Islet of Langerhans (tissue), 1 donor: Measurements from ENCODE around the gene ZNF768.
"Not testable (repeated sequence)": the region's sequence is repeated elsewhere in the genome, so short reads cannot be mapped to it uniquely, and the experiment has no call there.

ENCODE experiments used
- FAIRE-seq: peaks from one replicate; lab custom pipeline; 2011; peaks lifted over from hg19 to GRCh38; lab: Jason Lieb, UNC

ZNF768 gene

DNA sequence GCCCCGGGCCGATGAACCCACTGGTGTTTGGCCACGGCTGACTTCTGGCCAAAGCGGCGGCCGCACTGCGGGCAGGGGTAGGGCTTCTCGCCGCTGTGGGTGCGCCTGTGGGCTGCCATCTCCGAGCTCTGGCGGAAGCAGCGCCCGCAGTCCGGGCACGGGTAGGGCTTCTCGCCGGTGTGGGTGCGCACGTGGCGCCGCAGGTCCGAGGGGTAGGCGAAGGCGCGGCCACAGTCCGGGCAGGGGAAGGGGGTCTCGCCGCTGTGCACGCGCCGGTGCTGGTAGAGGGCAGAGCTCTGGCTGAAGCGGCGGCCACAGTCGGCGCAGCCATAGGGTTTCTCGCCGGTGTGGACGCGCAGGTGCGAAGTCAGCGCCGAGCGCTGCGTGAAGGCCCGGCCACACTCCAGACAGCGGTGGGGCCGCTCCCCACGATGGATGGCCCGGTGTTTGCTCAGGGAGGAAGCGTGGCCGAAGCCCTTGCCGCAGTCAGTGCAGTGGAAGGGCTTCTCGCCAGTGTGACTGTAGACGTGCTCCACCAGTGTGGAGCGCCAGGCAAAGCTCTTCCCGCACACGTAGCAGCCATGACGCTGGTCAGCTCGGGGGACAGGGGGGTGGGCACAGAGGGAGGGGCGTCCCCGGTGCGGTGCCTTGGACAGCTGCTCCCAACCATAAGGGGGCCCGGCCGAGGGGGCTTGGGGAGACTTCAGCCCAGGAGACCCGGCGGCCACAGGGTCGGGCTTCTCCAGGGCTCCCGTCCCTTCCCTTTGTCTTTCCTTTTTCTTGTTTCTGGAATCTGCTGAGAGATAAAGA, 29.2 kb upstream of the ZNF768 start:
- no peak for FAIRE-seq

DNA sequence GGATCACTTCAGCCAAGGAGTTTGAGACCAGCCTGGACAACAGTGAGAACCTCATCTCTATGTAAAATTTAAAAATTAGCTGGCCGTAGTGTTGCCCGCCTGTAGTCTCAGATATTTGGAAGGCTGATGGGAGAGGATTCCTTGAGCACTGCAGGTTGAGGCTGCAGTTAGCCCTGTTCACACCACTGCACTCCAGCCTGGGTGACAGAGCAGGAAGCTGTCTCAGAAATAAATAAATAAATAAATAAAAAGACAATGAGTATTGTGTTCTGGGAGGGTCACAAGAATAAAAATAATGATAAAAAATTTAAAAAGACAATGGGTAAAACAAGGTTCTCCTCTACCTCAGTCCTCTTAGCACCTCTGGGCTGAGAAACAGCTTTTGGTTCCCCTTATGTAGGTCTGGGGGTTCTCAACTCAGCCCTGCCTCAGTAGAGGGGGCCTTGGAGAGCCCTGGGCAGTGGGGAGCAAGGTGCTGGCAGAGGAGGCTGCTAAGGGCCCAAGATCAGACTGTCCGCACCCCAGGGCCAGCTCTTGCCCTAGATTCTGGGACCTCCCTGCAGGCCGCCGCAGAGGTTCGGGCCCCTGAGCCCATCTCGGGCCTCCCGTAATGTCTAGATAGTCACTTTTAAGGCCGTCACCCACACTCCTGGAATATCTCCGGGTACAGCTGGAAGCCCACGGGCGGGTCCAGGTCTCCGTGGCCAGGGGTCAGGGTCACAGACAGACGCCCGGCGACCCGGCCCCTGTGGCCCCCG, 28.4 kb upstream of the ZNF768 start:
- FAIRE-seq: no peak

DNA sequence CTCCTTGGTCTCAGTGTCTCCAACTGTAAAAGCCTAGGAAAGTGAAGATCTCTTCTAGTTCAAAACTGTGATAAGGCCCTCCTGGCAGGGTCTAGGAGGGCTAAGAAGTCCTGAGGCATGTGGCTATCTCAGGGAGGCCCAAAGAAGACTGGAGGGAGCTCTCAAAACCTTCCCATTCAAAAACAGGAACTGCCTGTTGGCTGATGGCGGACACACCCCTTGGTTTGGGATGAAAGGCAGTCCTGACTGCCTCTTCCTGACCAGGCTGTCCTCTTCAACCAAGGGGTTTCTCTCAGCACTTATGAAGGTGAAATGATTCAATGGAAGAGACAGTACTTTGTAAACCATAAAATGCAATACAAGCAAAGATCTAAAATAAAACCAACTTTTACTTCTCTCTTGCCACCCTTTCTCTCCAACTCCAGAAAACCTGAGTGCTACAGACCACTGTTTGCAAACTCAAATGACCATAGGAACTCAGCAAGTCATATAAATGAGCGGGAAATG, 27.1 kb upstream of the ZNF768 start:
- no peak for FAIRE-seq

DNA sequence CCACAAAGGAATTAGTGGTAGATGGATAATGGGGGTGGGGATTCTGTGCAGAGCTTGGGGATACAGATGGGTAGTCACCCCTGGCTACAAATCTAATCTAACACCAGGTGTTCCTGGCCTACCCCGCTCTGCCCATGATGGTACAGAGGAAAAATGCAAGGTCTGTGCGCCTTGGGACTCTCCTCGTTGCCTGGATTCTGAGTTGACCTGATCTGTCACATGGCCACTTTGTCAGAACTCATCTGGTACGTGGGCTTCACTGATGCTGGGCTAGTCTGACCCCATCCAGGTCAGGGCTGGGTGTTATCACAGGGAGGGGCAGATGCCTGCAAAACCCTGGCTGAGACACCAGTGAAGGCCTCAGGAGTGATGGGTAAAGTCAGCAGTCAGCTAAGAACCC, 26.6 kb upstream of the ZNF768 start:
- FAIRE-seq: no peak

DNA sequence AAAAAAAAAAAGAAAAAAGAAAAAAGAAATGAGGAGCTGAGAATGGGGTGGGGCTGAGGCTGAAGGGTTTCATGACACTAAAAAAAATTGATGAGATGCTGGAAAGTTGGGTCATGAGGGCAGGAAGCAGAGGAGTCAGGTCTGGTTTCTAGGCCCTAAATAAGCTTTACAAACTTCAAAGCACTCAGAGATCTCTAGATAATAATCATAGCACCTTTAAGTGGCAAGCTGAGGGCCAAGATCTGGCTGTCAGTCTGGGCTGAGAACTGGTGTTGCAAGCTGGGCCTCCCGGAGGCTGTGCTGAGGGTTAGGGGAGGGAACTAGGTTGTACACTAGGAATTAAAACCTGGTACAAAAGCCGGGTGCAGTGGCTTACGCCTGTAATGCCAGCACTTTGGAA, 25.4 kb upstream of the ZNF768 start:
- no peak for FAIRE-seq

DNA sequence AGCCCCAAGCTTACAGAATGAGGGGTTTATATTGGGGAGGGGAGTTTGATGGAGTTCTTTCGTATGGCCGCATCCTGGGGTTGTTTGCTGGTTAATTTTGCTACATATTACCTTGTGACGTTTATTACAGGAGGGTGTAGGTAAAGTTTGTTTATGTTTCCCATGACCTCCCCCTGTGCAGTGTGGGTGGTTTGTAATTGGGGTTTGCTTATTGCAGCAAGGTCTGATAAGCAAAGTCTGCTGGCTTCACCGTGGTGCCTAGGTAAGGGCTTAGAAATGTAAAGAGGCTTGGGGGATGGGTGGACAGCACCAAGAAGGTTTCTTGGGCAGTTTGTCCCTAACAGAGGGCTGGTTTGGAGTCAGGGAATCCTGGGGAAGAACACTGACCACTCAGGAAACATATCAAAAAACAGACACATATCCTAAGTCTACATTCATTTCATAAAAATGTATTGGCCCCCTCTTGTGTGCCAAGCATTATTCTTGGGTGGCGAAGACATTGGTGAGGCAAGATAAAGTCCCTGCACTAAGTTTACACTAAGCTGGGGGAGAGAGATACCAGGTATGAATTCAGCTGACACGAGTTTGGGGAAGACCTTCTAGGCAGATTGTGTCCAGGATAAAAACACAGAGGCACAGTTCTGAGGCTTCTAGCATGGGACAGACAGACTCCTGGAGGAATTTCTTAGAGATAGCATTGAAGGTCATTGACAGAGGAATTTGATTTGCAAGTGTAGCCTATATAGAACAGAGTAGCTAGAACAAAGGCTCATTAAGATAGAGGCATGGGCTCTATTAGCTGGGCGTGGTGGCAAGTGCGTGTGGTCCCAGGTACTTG, 22.3 kb upstream of the ZNF768 start:
- FAIRE-seq: no peak

DNA sequence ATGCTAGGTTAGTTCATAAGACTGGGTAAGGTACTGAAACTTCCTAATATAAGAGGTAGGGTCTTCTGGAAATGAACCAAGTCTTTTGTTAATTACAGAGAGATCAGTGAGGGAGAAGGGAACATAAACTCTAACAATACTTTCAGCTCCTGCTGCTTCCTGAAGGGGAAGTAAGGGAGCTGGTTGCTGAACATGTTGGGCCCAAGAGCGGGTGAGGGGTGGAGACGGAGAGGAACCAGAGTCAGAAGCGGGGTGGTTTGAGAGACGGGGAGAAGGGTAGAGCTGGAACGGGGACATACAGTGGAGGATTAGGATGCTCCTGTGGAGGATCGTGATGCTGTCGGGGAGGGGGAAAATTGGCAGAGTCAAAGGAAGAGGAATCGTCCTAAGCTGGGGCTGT, 19.7 kb upstream of the ZNF768 start:
- no peak for FAIRE-seq

DNA sequence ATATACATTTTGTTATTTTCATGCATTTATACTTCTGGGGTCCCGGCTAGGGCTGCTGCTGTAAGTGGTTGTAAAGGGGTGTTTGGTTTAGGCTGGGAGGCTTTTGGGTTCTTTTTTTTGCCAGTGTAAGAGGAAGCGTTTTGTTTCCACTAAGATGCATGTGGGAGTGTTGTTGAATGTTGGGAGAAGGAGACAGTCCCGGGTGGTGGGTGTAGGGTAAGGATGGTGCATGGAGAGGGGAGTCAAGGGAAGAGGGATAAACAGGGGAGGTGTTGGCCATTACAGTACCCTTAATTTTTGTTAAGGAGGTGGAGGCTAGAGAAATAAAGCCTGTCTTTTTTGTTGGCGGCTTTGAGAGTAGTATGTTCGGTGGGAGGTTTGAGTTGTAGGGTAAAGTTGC, 16.7 kb upstream of the ZNF768 start:
- FAIRE-seq: no peak

DNA sequence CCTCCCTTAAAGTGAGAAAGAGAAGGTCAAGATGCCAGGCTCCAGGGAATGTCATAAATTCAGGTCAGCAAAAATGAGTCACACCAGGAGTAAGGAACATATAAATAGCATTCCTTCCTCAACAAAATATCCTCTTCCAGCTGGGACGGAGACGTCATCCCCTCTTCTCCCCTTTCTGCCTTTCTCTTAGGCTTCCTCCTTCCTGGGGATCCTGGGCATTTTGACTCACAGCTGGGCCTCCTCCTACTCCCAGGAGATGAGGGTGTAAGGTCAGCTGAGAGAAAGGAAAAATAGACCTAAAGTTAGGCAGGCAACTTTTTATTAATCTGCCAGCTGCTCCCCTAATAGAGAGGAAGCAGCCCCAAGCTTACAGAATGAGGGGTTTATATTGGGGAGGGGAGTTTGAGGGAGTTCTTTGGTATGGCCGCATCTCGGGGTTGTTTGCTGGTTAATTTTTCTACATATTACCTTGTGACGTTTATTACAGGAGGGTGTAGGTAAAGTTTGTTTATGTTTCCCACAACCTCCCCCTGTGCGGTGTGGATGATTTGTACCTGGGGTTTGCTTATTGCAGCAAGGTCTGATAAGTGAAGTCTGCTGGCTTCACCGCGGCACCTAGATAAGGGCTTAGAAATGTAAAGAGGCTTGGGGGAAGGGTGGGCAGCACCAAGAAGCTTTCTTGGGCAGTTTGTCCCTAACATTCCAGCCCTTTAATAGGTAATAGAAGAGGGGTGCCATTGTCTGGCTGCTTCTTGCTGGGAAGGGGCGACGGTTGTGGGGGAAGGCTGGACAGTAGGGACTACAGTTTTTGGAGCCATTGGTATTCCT, 15.3 kb upstream of the ZNF768 start:
- FAIRE-seq: no peak

DNA sequence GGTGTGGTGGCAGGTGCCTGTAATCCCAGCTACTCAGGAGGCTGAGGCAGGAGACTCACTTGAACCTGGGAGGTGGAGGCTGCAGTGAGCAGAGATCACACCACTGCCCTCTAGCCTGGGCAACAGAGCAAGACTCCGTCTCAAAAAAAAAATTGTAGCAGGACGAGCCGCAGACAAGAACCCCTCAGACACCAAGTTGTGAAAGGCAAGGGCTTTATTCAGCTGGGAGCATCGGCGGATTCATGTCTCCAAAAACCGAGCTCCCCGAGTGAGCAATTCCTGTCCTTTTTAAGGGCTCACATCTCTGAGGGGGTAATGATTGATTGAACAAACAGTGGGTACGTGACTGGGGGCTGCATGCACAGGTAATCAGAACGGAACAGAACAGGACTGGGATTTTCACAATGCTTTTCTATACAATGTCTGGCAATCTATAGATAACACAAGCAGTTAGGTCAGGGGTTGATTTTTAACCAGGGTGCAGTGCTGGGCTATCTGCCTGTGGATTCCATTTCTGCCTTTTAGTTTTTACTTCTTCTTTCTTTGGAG, 14.6 kb upstream of the ZNF768 start:
- not testable (repeated sequence) for FAIRE-seq

DNA sequence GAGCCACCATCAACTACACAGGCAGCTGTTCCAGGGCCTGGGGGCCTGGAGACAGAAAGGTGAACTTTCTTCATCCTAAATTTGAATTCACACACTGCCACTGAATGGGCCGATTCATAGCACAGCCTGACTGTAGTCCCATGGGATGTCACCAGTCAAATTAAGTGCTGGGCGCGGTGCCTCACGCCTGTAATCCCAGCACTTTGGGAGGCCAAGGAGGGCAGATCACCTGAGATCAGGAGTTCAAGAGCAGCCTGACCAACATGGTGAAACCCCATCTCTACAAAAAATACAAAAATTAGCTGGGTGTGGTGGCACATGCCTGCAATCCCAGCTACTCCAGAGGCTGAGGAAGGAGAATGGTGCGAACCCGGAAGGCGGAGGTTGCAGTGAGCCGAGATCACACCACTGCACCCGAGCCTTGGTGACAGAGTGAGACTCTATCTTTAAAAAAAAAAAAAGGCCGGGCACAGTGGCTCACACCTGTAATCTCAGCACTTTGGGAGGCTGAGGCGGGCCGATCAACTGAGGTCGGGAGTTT, 13.7 kb upstream of the ZNF768 start:
- not testable (repeated sequence) for FAIRE-seq

DNA sequence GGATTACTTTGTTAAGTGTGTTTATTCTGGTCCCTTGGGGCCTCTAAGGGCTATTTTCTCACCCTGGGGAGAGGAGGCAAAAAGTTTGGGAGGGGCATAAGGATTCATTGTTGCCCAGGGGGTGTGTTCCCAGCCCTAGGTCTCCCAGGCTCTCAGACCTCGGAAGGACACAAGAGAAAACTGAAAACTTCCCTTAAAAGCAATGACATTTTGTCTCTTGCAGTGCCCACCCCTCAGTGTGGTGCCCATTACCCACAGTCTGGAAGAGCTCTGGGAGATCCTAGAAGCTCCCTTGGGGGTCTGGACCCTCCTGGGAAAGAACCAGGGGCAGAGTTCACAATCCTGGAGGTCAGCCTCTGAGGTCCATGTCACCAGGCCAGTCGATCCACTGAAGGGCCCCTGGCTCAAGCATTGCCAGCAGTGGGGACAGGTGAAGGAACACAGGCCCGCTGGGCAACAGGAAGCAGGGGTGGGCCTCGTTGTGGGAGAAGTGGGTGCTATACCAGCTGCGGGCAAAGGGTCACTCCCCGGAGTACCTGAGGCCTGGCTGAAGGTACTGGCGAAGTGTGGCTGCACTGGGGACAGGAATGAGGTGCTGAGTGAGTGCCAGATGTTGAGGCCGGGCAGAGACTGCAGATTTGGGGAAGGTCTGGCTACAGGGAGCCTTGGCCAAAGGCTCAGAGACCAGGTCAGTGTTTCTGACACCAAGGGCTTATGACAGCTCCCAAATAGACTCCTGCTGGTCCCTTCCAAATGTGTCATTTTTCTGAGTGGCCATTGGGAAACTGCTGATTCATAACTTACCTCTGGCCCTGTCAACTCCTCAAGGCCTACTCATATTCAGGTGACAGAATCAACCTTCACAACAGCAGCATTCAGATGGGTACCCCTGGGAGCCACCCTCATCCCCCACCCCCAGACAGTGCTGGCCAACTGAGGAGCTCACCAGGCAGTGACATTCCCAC, 12.9 kb upstream of the ZNF768 start:
- FAIRE-seq: no peak

DNA sequence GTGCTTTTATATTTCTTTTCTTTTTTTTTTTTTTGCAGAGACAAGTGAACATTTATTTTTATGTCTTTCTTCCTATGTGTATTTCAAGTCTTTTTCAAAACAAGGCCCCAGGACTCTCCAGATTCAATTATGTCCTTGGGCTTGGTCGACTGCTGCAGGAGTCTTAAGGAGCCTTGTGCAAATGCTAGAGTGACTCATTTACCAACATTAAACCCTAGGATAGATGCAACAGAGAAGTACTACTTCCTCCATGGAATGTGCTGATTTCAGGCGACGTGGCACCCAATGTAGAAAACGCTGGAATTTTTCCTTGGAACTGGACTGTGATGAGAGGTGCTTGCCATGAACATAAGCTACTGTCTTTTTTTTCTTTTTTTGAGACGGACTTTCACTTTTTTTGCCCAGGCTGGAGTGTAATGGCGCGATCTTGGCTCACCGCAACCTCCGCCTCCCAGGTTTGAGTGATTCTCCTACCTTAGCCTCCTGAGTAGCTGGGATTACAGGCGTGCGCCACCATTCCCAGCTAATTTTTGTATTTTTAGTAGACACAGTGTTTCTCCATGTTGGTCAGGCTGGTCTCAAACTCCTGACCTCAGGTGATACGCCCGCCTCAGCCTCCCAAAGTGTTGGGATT, 10.1 kb upstream of the ZNF768 start:
- FAIRE-seq: not testable (repeated sequence)

DNA sequence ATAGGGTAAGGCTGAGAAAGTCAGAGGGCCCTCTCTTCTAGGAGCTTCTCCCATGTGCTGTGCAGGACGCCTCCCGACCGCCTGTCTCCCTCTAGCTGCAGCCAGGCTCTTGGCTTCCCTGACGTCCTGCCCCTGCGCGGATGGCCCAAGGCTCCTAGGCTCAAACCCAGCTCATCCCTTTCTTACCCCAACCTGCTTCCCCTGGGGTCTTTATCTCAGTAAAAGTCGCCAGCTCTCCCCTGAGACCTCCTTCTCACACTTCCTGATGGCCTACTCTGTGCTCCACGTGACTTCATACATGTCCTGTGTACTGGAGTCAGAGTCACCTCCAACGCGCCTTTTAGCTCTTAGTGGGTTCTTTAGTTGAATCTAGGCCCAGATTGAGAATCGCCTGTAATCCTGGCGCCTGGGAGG, 9.4 kb upstream of the ZNF768 start:
- no peak for FAIRE-seq

DNA sequence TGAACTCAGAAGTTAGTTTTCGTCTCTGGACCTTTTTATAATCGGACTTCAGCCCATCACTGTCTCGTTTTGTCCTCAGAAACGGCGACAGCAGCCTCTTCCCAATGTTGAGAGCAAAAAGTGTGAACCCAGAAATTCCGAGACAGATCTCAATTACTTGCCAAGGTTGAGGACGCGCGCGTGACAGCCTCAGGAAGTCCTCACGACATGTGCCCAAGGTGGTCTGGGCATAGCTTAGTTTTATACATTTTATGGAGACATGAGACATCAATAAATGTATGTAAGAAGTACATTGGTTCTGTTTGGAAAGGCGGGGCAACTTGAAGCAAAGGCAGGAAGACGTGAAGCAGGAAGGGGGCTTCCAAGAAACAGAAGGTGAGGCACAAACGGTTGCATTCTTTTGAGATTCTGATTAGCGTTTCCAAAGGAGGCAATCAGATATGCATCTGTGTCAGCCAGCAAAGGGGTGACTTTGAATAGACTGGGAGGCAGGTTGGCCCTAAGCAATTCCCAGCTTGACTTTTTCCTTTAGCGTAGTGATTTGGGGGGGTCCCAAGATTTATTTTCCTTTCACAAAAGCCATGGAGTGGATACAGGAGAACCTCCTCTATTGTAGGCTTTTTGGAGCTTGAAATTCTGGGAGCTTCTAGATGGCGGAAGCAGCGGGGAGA, 8.9 kb upstream of the ZNF768 start:
- no peak for FAIRE-seq

DNA sequence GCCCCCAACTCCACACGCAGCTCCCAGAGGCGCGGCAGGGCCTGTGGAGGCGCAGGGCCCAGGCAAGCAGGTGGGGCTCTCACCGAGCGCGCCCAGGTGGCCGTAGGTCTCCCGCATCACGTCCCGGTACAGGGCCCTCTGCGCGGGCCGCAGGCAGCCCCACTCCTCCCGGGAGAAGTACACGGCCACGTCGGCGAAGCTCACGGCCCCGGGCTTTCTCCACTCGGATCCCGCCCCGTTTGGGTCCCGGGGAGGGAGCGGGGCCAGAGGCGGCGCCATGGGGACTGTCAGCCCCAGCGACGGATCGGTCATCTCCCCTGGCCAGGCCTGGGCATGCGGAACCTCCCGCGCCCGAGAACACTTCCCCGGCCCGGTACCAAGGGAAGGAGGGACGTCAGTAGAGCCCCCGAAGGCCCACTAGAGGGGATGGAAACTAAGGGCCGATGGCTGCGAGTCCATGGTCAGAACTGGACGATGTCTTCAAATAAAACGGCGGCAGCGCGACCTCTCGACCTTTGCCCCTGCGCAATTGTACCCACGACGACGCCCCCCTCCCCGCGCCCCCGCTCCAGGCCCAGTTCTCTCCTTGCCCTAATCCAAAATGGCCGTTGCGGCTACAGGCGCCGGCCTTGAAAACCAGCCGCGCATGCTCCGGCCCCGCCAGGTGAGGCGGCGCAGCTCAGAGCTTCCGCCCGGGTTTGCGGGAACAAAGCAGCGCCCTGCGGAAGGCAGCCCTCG, 8.2 kb upstream of the ZNF768 start, which contains the start of gene ZNF747:
TSS of gene ZNF747 (minus strand) at position 491 of the 738 bp plus-strand sequence. CDS start at position 312, 179 bp downstream.
- no peak for FAIRE-seq

DNA sequence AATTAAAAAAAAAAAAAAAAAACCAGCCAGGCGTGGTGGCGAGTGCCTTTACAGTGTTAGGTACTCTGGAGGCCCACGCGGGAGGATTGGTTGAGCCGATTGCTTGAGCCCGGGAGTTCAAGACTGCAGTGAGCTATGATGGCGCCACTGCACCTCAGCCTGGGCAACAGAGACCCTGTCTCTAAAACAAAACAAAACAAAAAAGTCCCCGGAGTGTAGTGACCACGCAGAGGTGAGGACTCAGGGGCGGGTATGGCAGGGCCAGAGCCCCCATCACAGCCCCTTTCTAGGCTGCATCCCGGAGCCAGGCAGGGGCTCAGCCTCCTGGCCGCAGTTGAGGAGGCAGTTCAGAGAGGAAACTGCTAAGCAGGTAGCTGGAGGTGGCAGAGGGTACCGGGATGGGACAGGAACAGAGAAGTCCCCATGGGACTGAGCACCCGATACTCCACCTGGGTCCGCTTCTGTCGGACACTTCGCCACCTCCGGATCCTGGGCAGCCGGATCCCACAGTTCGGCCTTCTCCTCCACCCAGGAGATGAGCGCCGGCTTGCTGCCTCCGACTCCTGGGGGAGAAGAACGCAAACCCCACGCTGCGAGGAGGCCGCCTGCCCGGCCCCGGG, 7.5 kb upstream of the ZNF768 start:
- FAIRE-seq: no peak

DNA sequence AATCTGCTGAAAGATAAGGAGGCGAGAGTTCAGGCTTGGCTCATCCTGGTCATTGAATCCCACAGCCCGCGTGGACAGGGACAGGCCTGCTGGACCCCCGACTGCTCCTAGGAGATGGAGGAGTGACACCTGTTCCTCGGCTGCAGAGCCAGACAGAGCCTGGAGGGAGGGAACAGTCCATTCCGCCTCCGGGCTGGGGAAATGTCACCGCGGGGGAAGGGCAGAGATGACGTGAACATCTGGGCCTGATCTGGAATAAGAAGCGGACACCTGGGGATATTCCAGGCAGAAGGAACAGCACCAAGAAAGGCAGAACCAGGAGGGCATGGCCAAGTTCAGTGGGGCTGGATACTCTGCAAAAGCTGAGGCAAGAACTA, 6.8 kb upstream of the ZNF768 start:
- FAIRE-seq: no peak
